DOHH2 (cell line): ENCODE data around the gene ASB15.

Source experiments
- CTCF ChIP-seq: fragments of 200-600 bp; sonication (generic); IDR thresholded peaks from one replicate; pipeline ENCODE4 v1.5.1; 2014; ENCODE audit warnings: antibody characterized with exemption, mild to moderate bottlenecking, low read depth, low read length; ENCODE audit not compliant: poor library complexity, severe bottlenecking
- EZH2phosphoT487 ChIP-seq: fragments of 200-600 bp; sonication (generic); IDR thresholded peaks from 2 replicates; pipeline ENCODE4 v1.6.1; 2017; ENCODE audit warnings: borderline replicate concordance, mild to moderate bottlenecking, antibody characterized with exemption, low read length, moderate library complexity, mixed read lengths

GRCh38 chr7:123555484-123555883, 46.1 kb upstream of the ASB15 start:
- TF ChIP-seq CTCF (no peak), EZH2phosphoT487 (no peak)
